SU-DHL-6 (cell line): ENCODE data around the gene KCTD17.
A peak's percentile ranks its signal among the peaks of the same experiment; 100 is the strongest.

Experiments used
- H2AFZ ChIP-seq: fragments of 200-600 bp; sonication (generic); 2 replicates; pipeline ENCODE4 v1.6.1; 2014; ENCODE audit warnings: low read depth, mild to moderate bottlenecking, moderate library complexity, mixed read lengths, antibody characterized with exemption, low read length; ENCODE audit not compliant: severe bottlenecking
- H3F3A ChIP-seq: fragments of 200-600 bp; shearing (Covaris generic); 2 replicates; pipeline ENCODE4 v1.6.0; 2016; ENCODE audit warnings: antibody characterized with exemption, mild to moderate bottlenecking; ENCODE audit not compliant: insufficient read depth
- H3K27ac ChIP-seq: fragments of 200-600 bp; sonication (generic); 2 replicates; pipeline ENCODE4 v1.5.1; 2016; ENCODE audit warnings: low read depth, mild to moderate bottlenecking, low read length, moderate library complexity, mixed read lengths
- H3K27me3 ChIP-seq: fragments of 200-600 bp; sonication (generic), shearing (Covaris generic); 2 replicates; pipeline ENCODE4 v1.6.0; 2014; ENCODE audit warnings: mild to moderate bottlenecking, low read length
- H3K36me3 ChIP-seq: fragments of 200-600 bp; sonication (generic); 2 replicates; pipeline ENCODE4 v1.6.1; 2014; ENCODE audit warnings: mild to moderate bottlenecking, low read length, mixed read lengths
- H3K4me2 ChIP-seq: fragments of 300-600, 200-600 bp; shearing (Covaris generic), sonication (generic); 2 replicates; pipeline ENCODE4 v1.6.0; 2014; ENCODE audit warnings: low read length, low read depth, mild to moderate bottlenecking; ENCODE audit not compliant: poor library complexity, severe bottlenecking
- H3K4me3 ChIP-seq: fragments of 200-600 bp; sonication (generic); 2 replicates; pipeline ENCODE4 v1.5.1; 2014; ENCODE audit warnings: antibody characterized with exemption, low read length, mild to moderate bottlenecking, mixed read lengths; ENCODE audit not compliant: insufficient read depth, poor library complexity, severe bottlenecking
- H3K79me2 ChIP-seq: fragments of 200-600 bp; sonication (generic); 2 replicates; pipeline ENCODE4 v1.6.1; 2014; ENCODE audit warnings: mild to moderate bottlenecking, low read length, moderate library complexity; ENCODE audit not compliant: insufficient read depth
- H3K9ac ChIP-seq: fragments of 200-600 bp; sonication (generic); 2 replicates; pipeline ENCODE4 v1.7.0; 2014; ENCODE audit warnings: mild to moderate bottlenecking, low read length
- H3K9me2 ChIP-seq: fragments of 200-600 bp; sonication (generic); replicated peaks from 2 replicates; pipeline ENCODE4 v1.6.1; 2014; ENCODE audit warnings: low read length; ENCODE audit not compliant: insufficient read depth
- H3K9me3 ChIP-seq: fragments of 200-600 bp; sonication (generic); 2 replicates; pipeline ENCODE4 v1.6.1; 2014; ENCODE audit warnings: low read length, mixed read lengths; ENCODE audit not compliant: insufficient read depth
- H4K20me1 ChIP-seq: fragments of 200-600 bp; sonication (generic); 2 replicates; pipeline ENCODE4 v1.6.1; 2014; ENCODE audit warnings: low read depth, mild to moderate bottlenecking, antibody characterized with exemption, low read length, moderate library complexity, mixed read lengths
- EZH2phosphoT487 ChIP-seq: fragments of 200-600 bp; sonication (generic), shearing (Covaris generic); conservative IDR thresholded peaks from 2 replicates; pipeline ENCODE4 v1.6.1; 2018; ENCODE audit warnings: mild to moderate bottlenecking, antibody characterized with exemption, low read length, moderate library complexity, mixed read lengths
- TF ChIP-seq, protein P1 (sequence below): fragments of 200-600 bp; sonication (generic); IDR thresholded peaks from one replicate; pipeline ENCODE4 v1.5.1; 2017; ENCODE audit warnings: antibody characterized with exemption, mild to moderate bottlenecking, low read length, moderate library complexity; ENCODE audit not compliant: insufficient read depth, poor library complexity, severe bottlenecking

The KCTD17 gene

DNA sequence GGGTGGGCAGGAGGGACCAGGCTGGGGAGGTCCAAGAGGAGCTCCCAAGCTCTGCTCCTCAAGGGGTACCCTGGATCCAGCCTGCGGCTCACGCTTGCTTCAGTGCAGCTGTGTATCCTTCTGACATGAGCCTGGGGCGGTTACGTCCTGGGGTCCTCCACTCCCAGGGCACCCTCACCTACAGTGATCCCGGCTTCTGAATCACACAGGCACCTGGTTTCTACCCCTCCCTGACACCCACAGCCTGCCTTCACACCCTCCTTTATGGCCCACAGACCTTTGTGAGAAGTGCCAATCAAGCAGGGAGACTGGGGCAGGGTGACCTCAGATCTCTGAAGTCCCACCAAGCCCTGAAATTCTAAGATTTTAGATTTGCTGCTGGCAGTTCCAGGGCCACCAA is 30.5 kb upstream of the KCTD17 start:
- no peak overlapping the region for H2AFZ ChIP-seq
- no peaks in the 10 kb centered on the region for H4K20me1 ChIP-seq
- H3K27me3 ChIP-seq, result no peaks in the 10 kb centered on the region
- no peak overlapping the region for H3K27ac ChIP-seq
- H3K36me3 ChIP-seq, result no peaks in the 10 kb centered on the region
- no peaks in the 10 kb centered on the region for H3K9me2 ChIP-seq
- H3K4me3 ChIP-seq, result no peak overlapping the region
- no peaks in the 10 kb centered on the region for H3K9me3 ChIP-seq
- no peaks in the 10 kb centered on the region for H3K79me2 ChIP-seq
- TF ChIP-seq EZH2phosphoT487, result no peak
- TF ChIP-seq, protein P1, sequence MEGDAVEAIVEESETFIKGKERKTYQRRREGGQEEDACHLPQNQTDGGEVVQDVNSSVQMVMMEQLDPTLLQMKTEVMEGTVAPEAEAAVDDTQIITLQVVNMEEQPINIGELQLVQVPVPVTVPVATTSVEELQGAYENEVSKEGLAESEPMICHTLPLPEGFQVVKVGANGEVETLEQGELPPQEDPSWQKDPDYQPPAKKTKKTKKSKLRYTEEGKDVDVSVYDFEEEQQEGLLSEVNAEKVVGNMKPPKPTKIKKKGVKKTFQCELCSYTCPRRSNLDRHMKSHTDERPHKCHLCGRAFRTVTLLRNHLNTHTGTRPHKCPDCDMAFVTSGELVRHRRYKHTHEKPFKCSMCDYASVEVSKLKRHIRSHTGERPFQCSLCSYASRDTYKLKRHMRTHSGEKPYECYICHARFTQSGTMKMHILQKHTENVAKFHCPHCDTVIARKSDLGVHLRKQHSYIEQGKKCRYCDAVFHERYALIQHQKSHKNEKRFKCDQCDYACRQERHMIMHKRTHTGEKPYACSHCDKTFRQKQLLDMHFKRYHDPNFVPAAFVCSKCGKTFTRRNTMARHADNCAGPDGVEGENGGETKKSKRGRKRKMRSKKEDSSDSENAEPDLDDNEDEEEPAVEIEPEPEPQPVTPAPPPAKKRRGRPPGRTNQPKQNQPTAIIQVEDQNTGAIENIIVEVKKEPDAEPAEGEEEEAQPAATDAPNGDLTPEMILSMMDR, result no peak
- H3K9ac ChIP-seq, result no peak overlapping the region
- no peaks in the 10 kb centered on the region for H3F3A ChIP-seq
- no peak overlapping the region for H3K4me2 ChIP-seq

DNA sequence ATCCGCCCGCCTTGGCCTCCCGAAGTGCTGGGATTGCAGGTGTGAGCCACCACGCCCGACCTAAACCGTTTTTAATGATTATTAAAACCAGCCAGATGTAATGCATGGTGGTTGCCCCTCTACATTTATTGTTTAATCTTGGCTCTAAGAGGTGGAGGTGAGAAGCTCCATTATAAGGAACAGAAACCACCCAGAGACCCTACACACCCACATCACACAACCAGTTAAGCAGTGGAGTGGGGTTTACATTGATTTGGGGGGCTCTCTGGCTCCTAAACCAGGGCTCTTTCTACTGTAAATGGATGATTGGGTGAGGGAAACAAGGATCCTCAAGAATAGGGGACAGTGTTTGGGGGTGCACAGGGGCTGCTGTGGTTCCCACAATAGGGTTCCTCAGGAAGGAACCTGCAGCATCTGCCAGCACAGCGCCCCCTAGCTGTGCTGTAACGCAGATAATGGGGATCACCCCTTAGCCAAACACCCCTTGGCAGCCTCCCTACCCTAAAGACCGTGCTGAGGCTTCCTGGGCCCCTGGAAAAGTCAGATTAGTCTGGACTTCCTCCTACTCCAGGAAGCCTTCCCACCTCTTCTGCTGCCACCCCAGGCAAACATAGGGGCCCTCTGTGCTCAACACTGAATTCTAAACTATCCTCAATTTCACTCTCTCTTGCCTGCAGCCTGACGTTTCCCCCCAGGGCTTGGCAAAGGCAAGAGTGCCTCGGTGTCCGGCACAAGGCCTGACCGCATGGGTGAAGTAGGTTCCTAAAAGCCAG is 29.6 kb upstream of the KCTD17 start:
- H4K20me1 ChIP-seq, result no peaks in the 10 kb centered on the region
- H3F3A ChIP-seq, result no peaks in the 10 kb centered on the region
- H3K9me2 ChIP-seq, result no peaks in the 10 kb centered on the region
- H3K27me3 ChIP-seq, result no peaks in the 10 kb centered on the region
- TF ChIP-seq, protein P1, result peak; percentile 91
- TF ChIP-seq EZH2phosphoT487, result no peak
- H3K36me3 ChIP-seq, result no peaks in the 10 kb centered on the region
- no peak overlapping the region for H3K9ac ChIP-seq
- H3K9me3 ChIP-seq, result no peaks in the 10 kb centered on the region
- H3K4me2 ChIP-seq, result no peak overlapping the region
- H3K79me2 ChIP-seq, result no peaks in the 10 kb centered on the region
- no peak overlapping the region for H3K27ac ChIP-seq
- no peak overlapping the region for H3K4me3 ChIP-seq
- H2AFZ ChIP-seq, result no peak overlapping the region

DNA sequence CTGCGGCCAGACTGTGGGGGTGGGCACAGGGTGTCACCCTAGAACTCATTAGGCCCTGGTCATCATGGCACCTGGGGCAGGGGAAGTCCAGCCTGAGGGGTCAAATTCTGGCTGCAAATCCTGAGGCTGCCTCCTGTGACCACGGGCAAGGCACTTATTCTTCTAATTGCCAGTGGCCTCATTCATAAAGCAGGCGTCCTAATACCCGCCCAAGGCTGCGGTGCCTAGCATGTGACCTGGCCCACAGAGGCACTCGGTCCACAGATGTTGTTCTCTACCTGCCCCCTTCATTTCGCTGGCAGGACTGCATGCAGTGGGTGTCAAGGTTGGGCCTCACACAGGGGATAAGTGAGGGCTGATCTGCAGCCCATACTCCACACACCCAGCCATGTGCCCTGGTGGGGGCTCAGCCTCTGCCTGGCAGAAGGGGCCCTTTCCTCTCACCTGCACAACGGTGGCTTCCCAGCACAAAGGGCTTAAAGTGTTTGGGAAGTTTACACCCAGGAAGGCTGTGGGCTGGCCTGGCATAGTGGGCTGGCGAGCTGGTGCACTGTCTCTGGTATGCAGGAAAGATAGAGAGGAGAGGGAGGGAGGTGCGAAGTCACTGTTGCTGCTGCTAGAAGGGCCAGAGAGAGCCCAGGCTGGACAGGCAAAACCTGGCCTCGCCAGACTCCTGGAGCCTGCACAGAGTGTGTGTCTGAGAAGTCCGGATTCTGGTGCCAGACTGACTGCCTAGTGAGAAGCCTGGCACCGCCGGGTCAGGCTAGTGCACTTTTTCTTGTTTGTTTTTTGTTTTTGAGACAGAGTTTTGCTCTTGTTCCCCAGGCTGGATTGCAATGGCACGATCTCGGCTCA is 28.8 kb upstream of the KCTD17 start:
- Histone ChIP-seq H2AFZ (no peak overlapping the region), H3K27me3 (no peaks in the 10 kb centered on the region), H3K4me2 (no peak overlapping the region), H4K20me1 (no peaks in the 10 kb centered on the region), H3F3A (no peaks in the 10 kb centered on the region), H3K27ac (no peak overlapping the region), H3K36me3 (no peaks in the 10 kb centered on the region), H3K9ac (no peak overlapping the region), H3K9me3 (no peaks in the 10 kb centered on the region), H3K79me2 (no peaks in the 10 kb centered on the region), H3K9me2 (no peaks in the 10 kb centered on the region), H3K4me3 (no peak overlapping the region)
- TF ChIP-seq EZH2phosphoT487, result no peak
